Retinal pigment epithelial cell (primary cell): ENCODE measurements around the gene THRA.

Experiments used
- DNase-seq: peaks from one replicate; pipeline ENCODE4 v3.0.0-alpha.2; 2010; ENCODE audit warnings: low read depth
- H3K4me3 ChIP-seq: 2 replicates; pipeline ENCODE4 v1.5.1; 2011; ENCODE audit warnings: mild to moderate bottlenecking, low read length, control low read depth, moderate library complexity
- CTCF ChIP-seq: conservative IDR thresholded peaks from 2 replicates; pipeline ENCODE4 v1.5.1; 2011; ENCODE audit warnings: low read depth, low read length, control low read depth, inconsistent platforms

Gene THRA

GRCh38 chr17:40100669-40101366 lies 38.1 kb downstream of the THRA start:
- TF ChIP-seq CTCF, result no peak
- DNase-seq, result peak; percentile 95
- peak overlapping the region; percentile 92 for H3K4me3 ChIP-seq

GRCh38 chr17:40101367-40102210 lies 38.8 kb downstream of the THRA start:
- TF ChIP-seq CTCF, result no peak
- peak overlapping the region; percentile 92 for H3K4me3 ChIP-seq

GRCh38 chr17:40103071-40103661 lies 40.4 kb downstream of the THRA start:
- H3K4me3 ChIP-seq, result no peak overlapping the region
- TF ChIP-seq CTCF, result no peak
- DNase-seq, result no peak

More at GRCh38 chr17:40101367-40102210, 38.8 kb downstream of the THRA start:
- no peak for DNase-seq

GRCh38 chr17:40103688-40104087 lies 40.9 kb downstream of the THRA start:
- TF ChIP-seq CTCF, result no peak
- DNase-seq, result no peak
- H3K4me3 ChIP-seq, result no peak overlapping the region

- H3K4me3 ChIP-seq, result no peak overlapping the region
- TF ChIP-seq CTCF, result no peak
- DNase-seq, result no peak
Observed at GRCh38 chr17:40104594-40105486, 42.1 kb downstream of the THRA start.

- no peak for TF ChIP-seq CTCF
- H3K4me3 ChIP-seq, result no peak overlapping the region
Observed at GRCh38 chr17:40105861-40106759, 43.3 kb downstream of the THRA start.

More at GRCh38 chr17:40105861-40106759, 43.3 kb downstream of the THRA start:
- no peak for DNase-seq
